ENCODE measurements around the gene ZCCHC12.

ZCCHC12 gene

GRCh38 chrX:118867251-118867650 lies 43.6 kb downstream of the ZCCHC12 start:
- no peak for DNase-seq (ENCODE audit: low read depth)

- no peak for DNase-seq (ENCODE audit: low read depth)
Observed at GRCh38 chrX:118872102-118872566, 48.5 kb downstream of the ZCCHC12 start.
